BLaER1 treated with 17β-estradiol and CSF1 and Interleukin-3, amounts not matched to agents 10 nM and 100 nM (cell line): Measurements from ENCODE around the gene AFTPH.

ENCODE experiments used
- H3K27ac ChIP-seq, 11 experiments: shearing (Covaris generic); formaldehyde crosslinking; 2 replicates each; pipeline ENCODE4 v1.8.1; 2022
- H3K27me3 ChIP-seq, 11 experiments: shearing (Covaris generic); formaldehyde crosslinking; 2 replicates each; pipeline ENCODE4 v1.8.1; 2022
- H3K36me3 ChIP-seq, 11 experiments: shearing (Covaris generic); formaldehyde crosslinking; 2 replicates each; pipeline ENCODE4 v1.8.1; 2022
- H3K4me1 ChIP-seq, 10 experiments: shearing (Covaris generic); formaldehyde crosslinking; 2 replicates each; pipeline ENCODE4 v1.8.1; 2022
- H3K4me2 ChIP-seq, 11 experiments: shearing (Covaris generic); formaldehyde crosslinking; 2 replicates each; pipeline ENCODE4 v1.8.1; 2022
- H3K4me3 ChIP-seq, 10 experiments: shearing (Covaris generic); formaldehyde crosslinking; 2 replicates each; pipeline ENCODE4 v1.8.1; 2022
- H3K9ac ChIP-seq, 11 experiments: shearing (Covaris generic); formaldehyde crosslinking; 2 replicates each; pipeline ENCODE4 v1.8.1; 2022
- H3K9me3 ChIP-seq, 11 experiments: shearing (Covaris generic); formaldehyde crosslinking; replicated peaks in 1 of 11; 2 replicates each; pipeline ENCODE4 v1.8.1; 2022
- H4K20me1 ChIP-seq, 11 experiments: shearing (Covaris generic); formaldehyde crosslinking; 2 replicates each; pipeline ENCODE4 v1.8.1; 2022
- Cebpa-rat ChIP-seq, 11 experiments: shearing (Covaris generic); IDR thresholded peaks; 2 replicates each; pipeline ENCODE4 v1.8.1; 2022

Gene AFTPH

DNA sequence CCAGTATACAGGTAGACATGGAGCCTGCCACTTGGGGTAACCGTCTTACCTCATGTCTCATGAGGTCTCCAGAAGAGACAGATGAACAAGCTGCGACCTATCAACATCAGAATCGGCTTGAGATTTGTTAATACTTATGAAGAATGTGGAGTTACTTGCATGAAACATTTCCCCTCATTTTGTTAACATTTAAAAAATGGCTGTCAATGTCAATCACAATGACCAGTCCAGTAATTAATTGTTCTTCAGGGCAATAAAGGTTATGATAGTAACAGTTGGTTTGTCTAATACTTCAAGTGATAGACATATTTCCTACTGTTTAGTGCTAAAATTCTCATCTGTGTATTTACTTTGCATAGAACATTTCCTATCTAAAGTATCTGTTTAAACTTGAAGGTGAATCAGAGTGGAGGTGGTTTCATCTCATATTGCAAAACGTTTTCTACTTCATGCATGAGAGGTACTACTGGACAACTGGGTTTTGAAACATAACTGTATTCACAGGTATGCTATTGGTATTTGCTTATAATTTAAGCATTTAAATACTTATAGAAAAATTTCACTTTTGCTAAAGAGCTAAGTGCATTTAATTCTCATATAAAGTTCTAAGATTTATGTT lies 114.5 kb downstream of the AFTPH start:
- no peaks in the 10 kb centered on the region for H3K27me3 ChIP-seq
- H3K9me3 ChIP-seq = no peaks in the 10 kb centered on the region
- peaks cover 8 to 93% (median 56%) of the 10 kb centered on the region in 11 experiments; a peak in 15 of 22 replicates for H4K20me1 ChIP-seq
- TF ChIP-seq Cebpa-rat (IDR thresholded peaks at IDR 0.05) = no peak
- H3K4me3 ChIP-seq = no peak overlapping the region
- peaks cover 41 to 75% (median 58%) of the 10 kb centered on the region in 10 experiments for H3K4me1 ChIP-seq
- no peak overlapping the region for H3K9ac ChIP-seq
- peak overlapping the region; percentile 67 to 87 (median 78); a peak in 20 of 22 replicates for H3K4me2 ChIP-seq
- peak overlapping the region in 2 of 11 experiments; percentile 79 to 81; a peak in 2 of 22 replicates for H3K27ac ChIP-seq
- H3K36me3 ChIP-seq = peaks cover 22 to 35% (median 28%) of the 10 kb centered on the region in 11 experiments

GRCh38 chr2:64639691-64640090 lies 115.6 kb downstream of the AFTPH start:
- Histone ChIP-seq H3K4me3 (no peak overlapping the region), H3K9me3 (no peaks in the 10 kb centered on the region), H3K4me1 (peaks cover 48 to 84% (median 62%) of the 10 kb centered on the region in 10 experiments), H3K9ac (0 out of 22 replicates have a peak overlapping the region, but pooled peaks of 1 of the 11 experiments have one; percentile 12), H4K20me1 (peaks cover 8 to 94% (median 62%) of the 10 kb centered on the region in 11 experiments; a peak in 15 of 22 replicates), H3K4me2 (no peak overlapping the region), H3K36me3 (peaks cover 15 to 25% (median 18%) of the 10 kb centered on the region in 11 experiments), H3K27ac (no peak overlapping the region), H3K27me3 (no peaks in the 10 kb centered on the region)
- TF ChIP-seq Cebpa-rat (IDR thresholded peaks at IDR 0.05) = no peak

DNA sequence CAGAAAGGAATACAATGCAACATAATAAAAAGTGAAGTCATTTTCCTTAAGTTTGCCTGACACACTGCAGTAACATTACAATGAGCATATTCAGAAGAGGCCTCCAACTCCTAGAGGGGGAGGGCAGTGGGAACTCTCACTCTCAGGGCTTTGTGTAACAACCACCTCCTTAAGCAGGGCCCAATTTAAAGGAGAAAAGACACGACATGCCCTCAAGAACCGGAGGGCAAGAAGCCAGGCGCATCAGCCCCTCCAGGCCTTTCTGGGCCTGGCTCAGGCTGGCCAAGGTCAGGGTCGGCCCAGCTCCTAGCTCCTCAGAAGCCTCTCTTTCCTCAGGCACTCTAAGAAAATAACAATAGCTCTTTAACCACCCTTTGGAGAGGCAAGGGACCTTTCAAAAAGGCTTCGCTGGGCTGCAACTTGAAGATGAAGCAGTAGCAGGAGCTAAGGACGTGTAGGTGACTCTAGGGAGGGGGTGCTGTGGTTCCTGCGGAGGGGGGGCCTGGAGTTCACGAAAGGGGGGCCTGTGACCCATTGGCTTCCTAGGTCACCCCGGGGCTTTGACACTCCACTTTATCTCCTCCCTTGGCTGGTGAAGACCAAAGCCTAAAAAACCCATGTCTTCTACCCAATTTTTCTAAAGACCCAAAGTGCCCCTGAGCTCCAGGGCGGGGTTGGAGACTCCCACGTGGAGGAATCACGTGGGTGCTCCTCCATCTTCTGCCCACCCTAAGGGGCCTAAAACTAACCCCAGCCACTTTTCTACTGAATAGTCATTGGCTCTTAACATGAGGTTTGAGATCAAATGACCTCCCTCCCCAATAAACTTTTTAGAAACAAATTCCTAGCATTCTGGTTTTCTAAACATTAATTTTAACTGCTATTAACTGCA lies 116.3 kb downstream of the AFTPH start:
- no peak for TF ChIP-seq Cebpa-rat (IDR thresholded peaks at IDR 0.05)
- H3K4me1 ChIP-seq = peaks cover 50 to 90% (median 65%) of the 10 kb centered on the region in 10 experiments
- H3K4me2 ChIP-seq = peak overlapping the region in 3 of 11 experiments; percentile 3 to 20 (median 19); a peak in 1 of 22 replicates
- H3K9ac ChIP-seq = 0 out of 22 replicates have a peak overlapping the region, but pooled peaks of 1 of the 11 experiments have one; percentile 12
- H3K27ac ChIP-seq = peak overlapping the region in 1 of 11 experiments; percentile 19; a peak in 1 of 22 replicates
- no peaks in the 10 kb centered on the region for H3K27me3 ChIP-seq
- H3K36me3 ChIP-seq = peaks cover 8 to 18% (median 10%) of the 10 kb centered on the region in 11 experiments; a peak in 21 of 22 replicates
- no peaks in the 10 kb centered on the region for H3K9me3 ChIP-seq
- H4K20me1 ChIP-seq = peaks cover 8 to 87% (median 62%) of the 10 kb centered on the region in 11 experiments; a peak in 15 of 22 replicates
- no peak overlapping the region for H3K4me3 ChIP-seq

- Histone ChIP-seq H4K20me1 (peaks cover 10 to 79% (median 70%) of the 10 kb centered on the region in 11 experiments; a peak in 16 of 22 replicates), H3K9me3 (no peaks in the 10 kb centered on the region), H3K4me1 (peaks cover 51 to 90% (median 65%) of the 10 kb centered on the region in 10 experiments), H3K27me3 (no peaks in the 10 kb centered on the region), H3K27ac (no peak overlapping the region), H3K4me3 (no peak overlapping the region), H3K4me2 (peak overlapping the region in 2 of 11 experiments; percentile 3; a peak in 1 of 22 replicates), H3K36me3 (peaks cover 0 to 7% (median 0%) of the 10 kb centered on the region in 11 experiments; a peak in 1 of 22 replicates), H3K9ac (no peak overlapping the region)
- no peak for TF ChIP-seq Cebpa-rat (IDR thresholded peaks at IDR 0.05)
Measured at GRCh38 chr2:64641599-64641998, 117.5 kb downstream of the AFTPH start.
